Ishikawa (cell line): Measurements from ENCODE around the gene RAB11FIP4.

ENCODE experiments used
- FOXM1 ChIP-seq: IDR thresholded peaks from 2 replicates; pipeline ENCODE4 v1.6.1; 2012; ENCODE audit warnings: low read depth, borderline replicate concordance
- TAF1 ChIP-seq: IDR thresholded peaks from 2 replicates; pipeline ENCODE4 v1.6.1; 2012; ENCODE audit warnings: low read depth, mild to moderate bottlenecking

DNA sequence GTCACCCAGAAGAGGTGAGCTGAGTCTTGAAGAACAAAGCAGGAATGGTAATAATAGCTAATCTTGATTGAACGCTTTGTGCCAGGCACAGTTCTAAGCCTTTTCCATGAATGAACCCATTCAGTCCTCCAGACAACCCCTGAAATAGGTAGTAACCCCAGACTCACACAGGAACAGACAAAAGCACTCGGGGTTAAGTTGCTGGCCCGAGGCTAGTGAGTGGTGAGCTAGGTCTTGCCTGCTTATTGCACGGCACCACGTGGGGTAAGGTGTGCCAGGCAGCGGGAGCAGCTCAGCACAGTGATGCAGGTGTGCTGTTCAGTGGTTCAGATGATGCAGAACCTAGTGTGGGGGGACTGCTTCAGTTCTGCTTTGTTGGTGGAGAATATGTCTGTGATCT is 181.6 kb downstream of the RAB11FIP4 start:
- TF ChIP-seq TAF1 (no peak), FOXM1 (no peak)
